Keratinocyte (primary cell): Measurements from ENCODE around the gene LGALS7B. TPM values are rescaled to one million over a fixed set of nuclear protein-coding genes. Genes with fewer than 3 reads are reported as not detected.
"Not testable (repeated sequence)": the region's sequence is repeated elsewhere in the genome, so short reads cannot be mapped to it uniquely, and the experiment has no call there.

Source experiments
- DNase-seq: peaks from one replicate; pipeline ENCODE4 v3.0.0-alpha.2; 2011; ENCODE audit warnings: low read depth, missing footprints, low spot score
- FAIRE-seq: peaks from 2 replicates; lab custom pipeline; 2011; peaks lifted over from hg19 to GRCh38; lab: Jason Lieb, UNC
- H2AFZ ChIP-seq: 2 replicates; pipeline ENCODE4 v1.6.0; 2012; ENCODE audit warnings: low read length, control low read depth, inconsistent platforms; ENCODE audit not compliant: control insufficient read depth
- H3K27ac ChIP-seq: 2 replicates; pipeline ENCODE4 v1.5.1; 2011; ENCODE audit warnings: low read length; ENCODE audit not compliant: control insufficient read depth, insufficient read depth
- H3K27me3 ChIP-seq: 3 replicates; pipeline ENCODE4 v1.6.0; 2011; ENCODE audit warnings: low read length; ENCODE audit not compliant: control insufficient read depth, insufficient read depth; ENCODE audit errors: extremely low read depth
- H3K36me3 ChIP-seq, 2 experiments: 2 replicates in 1 of 2; 3 replicates in 1 of 2; pipeline ENCODE4 v1.5.1; 2011; ENCODE audit warnings: low read length in 2 of 2, mild to moderate bottlenecking in 1 of 2; ENCODE audit not compliant: control insufficient read depth in 2 of 2, insufficient read depth in 2 of 2; ENCODE audit errors: extremely low read depth in 1 of 2
- H3K4me1 ChIP-seq: 3 replicates; pipeline ENCODE4 v1.5.1; 2011; ENCODE audit warnings: low read length; ENCODE audit not compliant: control insufficient read depth, insufficient read depth; ENCODE audit errors: extremely low read depth
- H3K4me2 ChIP-seq: 3 replicates; pipeline ENCODE4 v1.6.0; 2011; ENCODE audit warnings: low read depth, low read length; ENCODE audit not compliant: control insufficient read depth, insufficient read depth; ENCODE audit errors: extremely low read depth
- H3K4me3 ChIP-seq, 3 experiments: fragments of 200-600 bp in 1 of 3; sonication (generic) in 1 of 3; 2 replicates in 2 of 3; 3 replicates in 1 of 3; pipeline ENCODE4 v1.5.1; 2011 to 2016; ENCODE audit warnings: low read length in 3 of 3, mild to moderate bottlenecking in 3 of 3, control low read depth in 2 of 3, inconsistent platforms in 1 of 3, low read depth in 1 of 3, mixed read lengths in 1 of 3, mixed run types in 1 of 3, moderate library complexity in 1 of 3; ENCODE audit not compliant: control insufficient read depth in 2 of 3, insufficient read depth in 2 of 3; ENCODE audit errors: extremely low read depth in 1 of 3
- H3K79me2 ChIP-seq: 2 replicates; pipeline ENCODE4 v1.6.0; 2012; ENCODE audit warnings: low read length; ENCODE audit not compliant: control insufficient read depth, insufficient read depth
- H3K9ac ChIP-seq: 3 replicates; pipeline ENCODE4 v1.6.0; 2011; ENCODE audit warnings: low read length; ENCODE audit not compliant: control insufficient read depth, insufficient read depth; ENCODE audit errors: extremely low read depth
- H3K9me1 ChIP-seq: 3 replicates; pipeline ENCODE4 v1.6.0; 2011; ENCODE audit warnings: low read length; ENCODE audit not compliant: control insufficient read depth, insufficient read depth; ENCODE audit errors: extremely low read depth
- H3K9me3 ChIP-seq: 2 replicates; pipeline ENCODE4 v1.5.1; 2012; ENCODE audit warnings: low read depth, low read length; ENCODE audit not compliant: control insufficient read depth
- H4K20me1 ChIP-seq: 3 replicates; pipeline ENCODE4 v1.6.0; 2011; ENCODE audit warnings: low read length; ENCODE audit not compliant: control insufficient read depth, insufficient read depth; ENCODE audit errors: extremely low read depth
- CTCF ChIP-seq, 3 experiments: IDR thresholded peaks in 1 of 3; conservative IDR thresholded peaks in 1 of 3; optimal IDR thresholded peaks in 1 of 3; 2 replicates in 2 of 3; 3 replicates in 1 of 3; pipeline versions ENCODE3 to v1.5.1; 2011; ENCODE audit warnings: low read length in 3 of 3, mild to moderate bottlenecking in 3 of 3, moderate library complexity in 2 of 3, control low read depth in 1 of 3, inconsistent platforms in 1 of 3; ENCODE audit not compliant: insufficient read depth in 2 of 3; ENCODE audit errors: extremely low read depth in 1 of 3
- EZH2 ChIP-seq: IDR thresholded peaks from one replicate; pipeline ENCODE4 v1.6.1; 2012; ENCODE audit warnings: inconsistent platforms, mild to moderate bottlenecking, low read length, moderate library complexity
- dilution Hi-C: fragments of 300-500 bp; cut with MboI; formaldehyde crosslinking; loops from one replicate; pipeline ENCODE4 v1.7.0; 2020; ENCODE audit warnings: low sequenced_read_pairs; ENCODE audit not compliant: extremely low pct_ligation_motif_present
- polyA plus RNA-seq, 5 experiments: library from polyadenylated mRNA; depleted of rRNA in 3 of 5; stranded (reverse) in 3 of 5; stranded (forward) in 1 of 5; unstranded in 1 of 5; fragments of >200 nt; gene quantifications; 1 replicate in 1 of 5; 2 replicates in 3 of 5; 3 replicates in 1 of 5; pipeline versions ENCODE4 v1.2.1 to v1.2.3, GENCODE V29; 2011 to 2012; ENCODE audit warnings: missing spikeins in 2 of 5, low read depth in 1 of 5, low replicate concordance in 1 of 5

Gene LGALS7B
- polyA plus RNA-seq, 1 donor (not counting 4 experiments of a cell fraction or from before 2014, with no cell fraction given), result 1,668 TPM

- H3K9ac ChIP-seq, result no peak overlapping the region
- no peaks in the 10 kb centered on the region for H3K36me3 ChIP-seq
- no peak overlapping the region for H2AFZ ChIP-seq
Measured at GRCh38 chr19:38780443-38780842, 8.6 kb upstream of the LGALS7B start.

GRCh38 chr19:38781058-38781457 is 7.9 kb upstream of the LGALS7B start:
- H3K27ac ChIP-seq, result no peak overlapping the region
- no peak overlapping the region for H3K4me2 ChIP-seq
- no peak for TF ChIP-seq EZH2
- TF ChIP-seq CTCF (optimal IDR thresholded peaks at IDR 0.05 in 1 of 3, IDR thresholded peaks at IDR 0.05 in 1 of 3, conservative IDR thresholded peaks at IDR 0.05 in 1 of 3; ENCODE audit: extremely low read depth in 1 of 3, insufficient read depth in 2 of 3, low read length in 3 of 3), result no peak
- no peak overlapping the region for H3K9ac ChIP-seq
- no peak for FAIRE-seq
- H3K79me2 ChIP-seq, result no peaks in the 10 kb centered on the region
- H3K9me3 ChIP-seq, result no peaks in the 10 kb centered on the region
- DNase-seq, result no peak
- no peak overlapping the region for H2AFZ ChIP-seq
- no peaks in the 10 kb centered on the region for H3K9me1 ChIP-seq
- H3K36me3 ChIP-seq, result no peaks in the 10 kb centered on the region
- H3K4me1 ChIP-seq, result no peaks in the 10 kb centered on the region
- H3K4me3 ChIP-seq, result no peak overlapping the region
- H4K20me1 ChIP-seq, result no peaks in the 10 kb centered on the region
- no peaks in the 10 kb centered on the region for H3K27me3 ChIP-seq
- dilution Hi-C loops, result no loop called here

More at GRCh38 chr19:38780443-38780842, 8.6 kb upstream of the LGALS7B start:
- no peak overlapping the region for H3K4me3 ChIP-seq
- DNase-seq, result no peak
- H3K9me1 ChIP-seq, result no peaks in the 10 kb centered on the region
- H3K9me3 ChIP-seq, result no peaks in the 10 kb centered on the region
- no peak for FAIRE-seq
- H3K4me2 ChIP-seq, result no peak overlapping the region
- H3K27me3 ChIP-seq, result no peaks in the 10 kb centered on the region
- dilution Hi-C loops, result no loop called here
- no peaks in the 10 kb centered on the region for H3K79me2 ChIP-seq
- no peaks in the 10 kb centered on the region for H4K20me1 ChIP-seq
- peaks cover 3% of the 10 kb centered on the region for H3K4me1 ChIP-seq
- no peak overlapping the region for H3K27ac ChIP-seq
- TF ChIP-seq EZH2 (no peak), CTCF (optimal IDR thresholded peaks at IDR 0.05 in 1 of 3, IDR thresholded peaks at IDR 0.05 in 1 of 3, conservative IDR thresholded peaks at IDR 0.05 in 1 of 3; ENCODE audit: extremely low read depth in 1 of 3, insufficient read depth in 2 of 3, low read length in 3 of 3) (no peak)

- DNase-seq, H3K4me2 ChIP-seq, H3K9me3 ChIP-seq, H4K20me1 ChIP-seq, H3K27ac ChIP-seq, FAIRE-seq, H3K79me2 ChIP-seq, dilution Hi-C loops, H3K36me3 ChIP-seq, H2AFZ ChIP-seq, H3K9ac ChIP-seq, H3K4me3 ChIP-seq, H3K4me1 ChIP-seq, H3K9me1 ChIP-seq, H3K27me3 ChIP-seq: not testable (repeated sequence)
Measured at GRCh38 chr19:38782212-38782611, 6.8 kb upstream of the LGALS7B start.
